GM19238 (cell line): Measurements from ENCODE around the gene PLD1.
"Not testable (repeated sequence)": the region's sequence is repeated elsewhere in the genome, so short reads cannot be mapped to it uniquely, and the experiment has no call there.

Experiments used
- DNase-seq: peaks from one replicate; pipeline ENCODE4 v3.0.0; 2011; ENCODE audit warnings: low spot score; ENCODE audit not compliant: insufficient read length

The PLD1 gene

DNA sequence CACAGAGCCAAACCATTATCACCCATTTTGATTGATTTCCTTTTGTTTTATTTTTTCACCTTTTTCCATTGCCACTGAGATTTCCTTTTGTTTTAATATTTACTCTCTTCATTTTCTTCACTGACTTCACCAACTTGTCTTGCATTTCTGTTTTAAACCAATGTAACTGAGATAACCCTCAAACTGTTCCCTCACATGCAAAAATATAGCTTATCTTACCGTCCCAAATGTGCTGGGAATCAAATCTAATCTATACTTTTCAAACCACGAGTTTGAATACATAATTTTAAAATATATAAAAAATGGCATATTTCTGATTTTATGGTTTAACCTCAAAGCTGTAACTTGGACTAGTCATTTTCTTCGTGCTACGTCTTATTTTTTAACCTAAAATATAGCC lies 143.8 kb downstream of the PLD1 start:
- no peak for DNase-seq

DNA sequence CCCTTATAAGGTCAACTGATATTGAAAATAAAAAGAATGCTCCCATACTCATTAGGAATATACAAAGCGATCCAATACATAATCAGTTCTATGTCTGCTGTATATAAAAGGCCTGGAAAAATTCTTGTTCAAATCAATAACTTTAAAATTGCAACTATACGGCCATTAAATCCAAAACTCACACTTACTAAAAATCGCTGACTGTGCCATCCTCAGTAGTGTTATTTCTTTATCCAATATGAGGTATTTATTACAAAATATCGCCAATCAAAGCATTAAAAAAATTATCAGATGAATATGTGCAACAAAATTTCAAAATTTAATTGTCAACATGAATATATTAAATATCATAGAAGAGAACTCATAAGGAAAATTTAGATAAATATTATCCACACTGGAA lies 146.5 kb downstream of the PLD1 start:
- DNase-seq, result no peak

DNA sequence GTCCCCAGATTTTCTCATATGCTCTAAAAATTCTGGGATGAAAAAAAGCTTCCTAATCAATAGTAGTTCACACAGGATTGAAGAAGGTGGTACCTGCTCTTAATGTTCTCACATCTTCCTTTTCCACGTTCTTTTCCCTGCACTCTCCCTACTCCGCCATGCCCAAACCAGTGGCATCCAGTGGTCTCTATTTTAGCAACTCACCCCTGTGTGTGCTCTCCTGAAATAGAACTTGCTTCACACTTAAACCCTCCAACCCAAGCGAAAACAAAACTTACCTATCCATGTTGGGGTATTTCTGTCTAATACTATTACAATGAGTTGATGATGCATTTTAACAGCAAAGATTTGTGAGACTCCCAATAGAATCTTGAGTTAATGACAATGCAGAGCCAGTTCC lies 148.8 kb downstream of the PLD1 start:
- no peak for DNase-seq

DNA sequence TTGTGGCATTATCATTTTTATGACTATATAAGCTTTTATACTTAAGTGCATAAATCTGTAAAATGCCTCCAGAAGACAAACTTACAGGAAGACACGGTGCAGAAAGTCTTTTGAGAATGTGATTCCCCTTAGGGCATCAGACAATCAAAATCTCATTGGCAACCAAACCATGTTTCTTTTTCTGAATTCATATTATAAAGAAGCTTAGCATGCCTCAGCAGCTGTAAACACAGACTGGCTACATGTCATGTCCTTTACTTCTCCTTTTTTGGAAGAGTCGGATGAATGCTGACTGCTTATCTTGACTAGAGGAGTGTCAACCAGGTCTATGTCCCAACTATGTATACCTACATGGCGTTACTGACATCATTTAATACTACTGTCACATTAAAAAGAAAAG lies 150.1 kb downstream of the PLD1 start:
- no peak for DNase-seq

DNA sequence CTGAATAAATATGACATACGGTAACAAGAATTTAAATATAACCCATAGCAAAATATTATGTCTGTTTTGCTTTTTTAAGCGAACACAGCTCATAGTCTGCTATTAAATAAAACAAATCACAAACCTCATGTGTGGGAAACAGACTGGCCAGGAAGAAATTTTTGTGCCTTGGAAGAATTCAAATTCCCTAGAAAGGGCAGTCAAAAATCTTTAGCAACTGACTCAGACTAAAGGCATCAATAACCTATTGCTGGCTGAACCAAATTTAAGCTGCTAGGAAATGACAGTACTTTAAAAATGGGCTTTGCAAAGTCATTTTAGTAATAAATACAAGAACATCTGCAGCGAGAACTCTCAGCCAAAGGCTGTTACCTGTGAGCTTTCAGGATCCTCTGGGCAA lies 151.4 kb downstream of the PLD1 start:
- DNase-seq, result no peak

DNA sequence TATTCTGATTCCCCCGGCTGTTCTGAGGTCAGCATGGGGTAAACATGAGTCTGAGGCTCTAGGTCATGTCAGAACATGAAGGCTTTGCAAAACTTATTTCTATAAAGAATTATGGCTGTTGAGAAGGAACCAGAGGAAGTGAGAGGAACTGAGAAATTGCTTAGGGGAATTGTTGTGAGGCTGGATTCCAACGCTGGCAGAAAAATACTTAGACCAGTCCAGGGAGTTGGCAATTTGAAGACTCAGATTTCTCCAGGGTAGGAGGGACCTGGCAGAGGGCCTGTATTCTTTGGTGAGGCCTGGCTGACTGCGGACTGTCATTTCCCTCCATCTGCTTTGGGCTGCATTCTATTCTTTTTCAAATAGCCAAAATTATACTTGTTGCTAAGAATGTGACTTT lies 155.5 kb downstream of the PLD1 start:
- DNase-seq, result no peak

DNA sequence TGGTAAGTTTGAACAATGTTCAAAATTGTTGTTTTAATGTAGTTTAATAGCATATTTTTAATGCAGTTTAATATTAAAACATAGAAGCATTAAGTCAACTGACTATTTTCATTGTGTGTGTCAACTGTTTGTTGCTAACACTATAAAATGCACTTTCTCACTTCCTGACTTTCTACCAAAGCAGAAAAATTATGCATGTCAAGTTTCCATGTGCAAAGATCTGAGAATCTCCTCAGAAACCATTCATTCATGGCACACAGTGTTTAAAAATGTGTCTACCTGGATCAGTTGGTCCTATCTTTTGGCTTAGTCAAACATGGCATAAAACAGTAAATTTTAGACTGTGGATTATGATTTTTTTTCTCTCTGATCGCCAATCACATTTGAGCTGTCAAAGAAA lies 156.0 kb downstream of the PLD1 start:
- DNase-seq, result no peak

DNA sequence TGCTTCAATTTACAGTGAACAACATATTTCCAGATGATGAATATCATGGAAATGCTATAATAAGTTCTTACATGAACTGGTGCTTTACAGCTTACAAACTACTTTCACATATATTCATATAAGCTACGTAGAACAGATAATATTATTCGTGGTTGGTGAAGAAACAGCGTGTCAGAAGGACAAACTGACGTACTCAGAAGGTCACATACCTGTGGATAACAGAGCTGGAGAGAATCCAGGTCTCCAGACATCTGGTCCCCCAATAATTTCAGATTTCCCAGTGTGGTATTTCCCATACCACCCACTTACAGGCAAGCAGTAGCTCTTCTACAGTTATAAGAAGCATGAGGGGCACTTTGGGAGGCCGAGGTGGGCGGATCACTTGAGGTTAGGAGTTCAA lies 156.6 kb downstream of the PLD1 start:
- DNase-seq, result no peak

DNA sequence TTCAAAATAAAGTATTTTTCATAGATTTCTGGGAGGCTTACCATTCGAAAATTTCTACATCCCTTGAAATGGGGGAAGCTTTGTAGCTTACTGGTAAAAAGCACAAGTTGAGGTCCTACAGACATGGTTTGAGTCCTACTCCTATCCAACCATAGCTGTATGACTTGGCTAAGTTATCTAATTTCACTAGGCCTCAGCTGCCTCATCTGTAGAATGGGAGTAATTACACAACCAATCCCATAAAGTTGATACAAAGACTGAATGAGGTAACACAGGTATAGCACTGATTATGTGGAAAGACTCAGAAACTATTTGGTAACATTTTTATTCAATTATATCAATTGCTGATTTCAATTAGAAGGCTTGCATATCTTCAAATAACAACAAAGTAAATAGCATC lies 157.4 kb downstream of the PLD1 start:
- no peak for DNase-seq

DNA sequence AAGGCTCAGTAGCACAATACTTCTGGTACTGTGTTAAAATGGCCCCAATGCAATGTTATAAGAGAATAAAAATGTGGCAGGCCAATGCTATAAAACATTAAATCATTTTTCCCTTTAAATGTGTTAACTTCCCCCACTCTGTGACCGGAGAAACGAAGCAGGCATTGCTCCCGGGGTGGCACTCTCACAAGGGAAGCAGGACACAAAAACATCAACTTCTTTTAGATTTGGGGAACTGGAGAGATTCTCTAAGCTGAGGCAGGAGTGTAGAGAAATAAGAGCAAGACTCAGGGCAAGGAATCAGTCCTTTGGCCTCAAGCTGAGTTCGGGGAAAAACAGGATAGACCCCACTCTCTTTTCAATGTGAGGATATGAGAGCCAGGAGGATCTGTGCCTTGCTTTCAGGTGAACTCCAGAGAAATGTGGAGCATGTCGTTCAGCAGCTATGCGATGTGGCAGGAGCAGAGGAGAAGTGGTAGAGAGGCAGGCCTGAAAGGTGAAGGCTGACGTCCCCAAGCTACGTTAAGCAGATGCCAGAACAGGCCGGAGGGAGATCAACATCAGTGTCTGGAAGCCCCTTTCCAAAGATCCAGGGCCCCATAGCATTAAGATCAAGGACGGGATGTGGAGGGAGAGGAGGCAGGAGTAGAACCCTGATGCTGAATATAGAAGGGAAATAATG lies 160.2 kb downstream of the PLD1 start:
- no peak for DNase-seq

DNA sequence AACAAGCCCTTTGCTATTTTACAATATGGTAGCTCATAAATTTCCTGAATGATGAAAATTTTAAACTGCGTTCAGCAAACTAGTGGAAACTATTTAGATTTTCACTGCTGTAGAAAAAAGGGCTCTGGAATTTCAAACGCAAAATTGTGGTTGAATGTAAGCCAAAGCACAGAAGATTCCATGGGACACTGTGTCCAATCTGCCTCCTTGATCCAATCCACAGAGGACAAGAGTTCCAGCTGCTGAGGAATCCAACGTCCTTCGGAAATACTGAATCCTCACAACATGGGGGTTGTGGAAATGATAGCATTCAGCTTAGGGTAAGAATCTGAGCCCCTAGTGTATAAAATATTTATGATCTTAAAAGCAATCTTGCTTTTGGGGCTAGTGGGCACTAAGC lies 161.0 kb downstream of the PLD1 start:
- no peak for DNase-seq

DNA sequence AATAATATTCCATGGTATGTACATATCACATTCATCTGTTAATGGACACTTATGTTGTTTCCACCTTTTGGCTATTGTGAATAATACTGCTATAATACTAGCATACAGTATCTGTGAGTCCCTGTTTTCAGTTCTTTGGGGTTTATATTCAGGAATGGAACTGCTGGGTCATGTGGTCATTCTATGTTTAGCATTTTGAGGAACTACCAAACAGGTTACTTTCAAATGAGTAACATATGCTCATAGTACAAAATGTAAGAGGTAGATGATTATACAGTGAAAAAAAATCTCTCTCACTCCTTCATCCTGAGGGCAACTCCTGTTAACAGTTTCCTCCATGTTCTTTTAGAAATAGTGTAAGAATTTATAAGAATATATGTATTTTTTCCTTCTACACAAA lies 162.2 kb downstream of the PLD1 start:
- DNase-seq, result no peak

DNA sequence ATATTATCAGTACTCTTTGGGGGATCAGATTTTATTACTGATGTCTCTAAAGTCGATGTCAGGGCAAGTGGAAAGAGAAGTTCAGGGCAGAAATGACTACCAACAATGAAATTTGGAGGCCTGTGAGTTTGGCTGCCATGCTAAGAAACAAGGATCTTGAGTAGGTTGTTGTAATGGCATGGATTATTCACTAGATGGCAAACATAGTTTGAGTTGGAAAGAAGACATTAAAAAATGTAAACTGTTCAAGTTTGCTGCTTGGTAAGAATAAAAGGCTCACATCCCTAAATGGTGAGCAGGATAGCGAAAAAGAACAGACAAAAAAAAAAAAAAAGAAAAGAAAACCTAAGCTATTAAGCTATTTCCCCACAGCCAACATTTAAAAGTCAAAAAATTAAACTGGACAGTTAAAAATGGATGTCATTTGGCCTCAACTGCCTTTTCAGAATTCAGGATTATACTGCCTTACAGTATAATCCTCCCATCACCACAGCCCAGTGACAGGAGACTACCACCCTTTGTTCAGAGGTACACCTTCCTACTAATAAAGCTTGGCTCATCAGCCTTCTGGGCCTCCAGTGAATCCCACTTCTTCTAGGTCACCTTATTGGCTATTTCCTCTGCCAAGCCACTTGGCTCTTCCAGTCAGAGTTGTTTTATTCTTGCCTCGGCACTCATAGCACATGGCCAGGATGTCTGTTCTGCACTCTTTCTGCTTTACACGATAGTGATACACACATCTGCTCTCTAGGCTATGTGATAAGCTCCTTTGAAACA lies 163.7 kb downstream of the PLD1 start:
- no peak for DNase-seq

DNA sequence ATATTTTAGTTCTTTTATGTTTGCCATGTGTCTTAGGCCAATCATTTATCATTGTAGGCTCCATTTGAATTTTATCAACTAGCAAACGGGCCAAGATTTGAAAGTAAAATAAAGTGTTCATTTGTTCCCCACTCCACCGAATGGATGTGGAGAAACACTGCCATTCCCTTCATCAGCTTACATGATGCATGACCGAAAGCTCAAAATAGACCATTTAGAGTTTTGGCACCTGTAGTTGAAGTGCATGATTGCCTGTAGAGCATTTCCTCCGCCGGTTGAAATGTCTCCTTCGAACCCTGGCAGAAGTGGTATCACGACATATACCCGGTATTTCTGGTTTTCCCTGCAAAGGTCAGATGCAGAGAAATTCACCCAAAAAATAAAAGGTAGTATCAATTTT lies 165.6 kb downstream of the PLD1 start:
- no peak for DNase-seq

DNA sequence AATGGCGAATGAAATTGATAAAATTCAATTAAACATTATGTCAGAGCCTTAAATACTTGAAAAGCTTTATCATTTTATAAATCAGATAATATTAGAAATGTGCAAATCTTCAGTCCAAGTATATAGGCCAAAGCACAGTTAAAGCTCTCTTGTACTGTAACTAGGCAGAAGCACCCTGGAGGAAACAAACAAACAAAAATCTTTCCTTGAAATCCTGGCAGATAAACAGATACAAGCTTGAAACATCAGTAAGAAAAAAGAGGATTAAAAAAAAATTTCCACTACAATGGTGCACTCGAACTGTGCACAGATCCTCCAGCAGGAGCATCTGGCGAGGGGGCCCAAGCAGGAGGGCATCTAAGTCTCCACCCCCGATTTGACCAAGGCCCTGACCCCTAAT lies 166.6 kb downstream of the PLD1 start:
- no peak for DNase-seq

DNA sequence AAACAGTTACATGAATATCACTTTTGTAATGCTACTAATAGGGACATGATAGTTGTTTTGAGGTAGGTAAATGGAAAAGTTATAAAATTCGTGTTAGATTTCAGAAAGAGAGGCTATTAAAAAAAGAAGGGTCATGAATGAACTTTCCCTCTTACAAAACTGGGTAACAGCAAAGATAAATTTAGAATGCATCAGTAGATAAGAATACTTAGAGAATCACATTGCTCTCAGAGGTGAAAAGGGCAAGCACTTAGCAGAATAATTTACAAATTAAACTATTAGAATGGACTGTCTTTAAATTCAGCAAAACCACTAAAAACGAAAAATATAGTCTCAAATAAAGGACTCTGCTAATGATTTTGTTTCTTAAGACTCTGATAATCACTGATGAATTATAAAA lies 167.2 kb downstream of the PLD1 start:
- DNase-seq, result no peak

DNA sequence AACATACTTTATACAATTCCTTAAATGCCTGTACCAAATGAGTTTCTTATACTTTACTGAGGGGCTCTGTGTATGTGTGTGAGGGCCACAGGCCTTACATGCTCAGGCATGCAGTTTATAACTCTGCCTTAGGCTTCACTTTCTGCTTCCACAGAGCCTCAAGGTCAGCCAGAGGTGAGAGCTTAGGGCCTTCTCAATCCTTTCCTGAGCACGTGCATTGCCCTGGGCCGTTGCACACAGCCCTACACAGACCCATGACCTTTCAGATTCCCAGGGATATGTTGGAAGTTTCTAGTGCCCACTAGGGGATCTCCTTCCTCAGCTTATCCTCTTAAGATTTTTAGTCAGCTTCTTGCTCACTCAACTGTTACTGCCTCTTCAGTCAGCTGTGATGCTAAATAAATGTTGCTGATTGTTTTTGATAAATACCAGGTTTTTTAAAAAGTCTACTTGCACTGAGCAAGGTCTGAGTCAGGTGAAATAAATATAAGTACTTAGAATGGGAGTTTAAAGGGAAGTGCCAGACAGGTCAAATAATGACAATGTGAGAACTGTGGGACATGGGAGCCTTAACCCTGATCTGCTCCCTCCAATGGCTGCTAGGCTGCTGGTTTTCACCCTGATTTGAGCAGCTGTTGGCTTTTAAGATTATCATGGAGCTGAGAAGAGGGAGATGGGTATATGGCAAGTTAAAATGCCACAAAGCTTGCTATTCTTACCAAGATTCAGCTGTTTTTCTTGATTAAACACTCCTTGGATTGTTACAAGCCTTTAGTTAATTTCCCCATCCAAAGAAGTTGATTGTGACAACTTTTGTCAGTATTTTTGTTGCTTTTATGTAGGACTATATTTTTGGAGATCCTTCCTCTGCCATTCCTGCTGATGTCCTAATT lies 169.5 kb downstream of the PLD1 start:
- DNase-seq, result no peak

DNA sequence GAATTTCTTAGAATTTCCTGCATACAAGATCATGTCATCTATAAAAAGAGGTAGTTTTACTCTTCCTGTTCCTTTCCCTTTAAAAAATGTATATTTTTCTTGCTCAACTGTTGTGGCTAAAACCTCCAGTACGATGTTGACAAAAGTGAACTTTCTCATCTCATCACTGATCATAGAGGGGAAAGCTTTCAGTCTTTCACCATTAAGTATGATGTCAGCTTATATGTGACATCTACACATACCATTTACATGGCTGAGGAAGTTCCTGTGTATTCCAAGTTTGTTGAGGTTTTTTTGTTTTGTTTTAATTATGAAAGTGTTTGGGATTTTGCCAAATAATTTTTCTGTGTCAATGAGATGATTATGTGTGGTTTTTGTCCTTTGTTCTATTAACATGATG lies 173.6 kb downstream of the PLD1 start:
- DNase-seq, result no peak

DNA sequence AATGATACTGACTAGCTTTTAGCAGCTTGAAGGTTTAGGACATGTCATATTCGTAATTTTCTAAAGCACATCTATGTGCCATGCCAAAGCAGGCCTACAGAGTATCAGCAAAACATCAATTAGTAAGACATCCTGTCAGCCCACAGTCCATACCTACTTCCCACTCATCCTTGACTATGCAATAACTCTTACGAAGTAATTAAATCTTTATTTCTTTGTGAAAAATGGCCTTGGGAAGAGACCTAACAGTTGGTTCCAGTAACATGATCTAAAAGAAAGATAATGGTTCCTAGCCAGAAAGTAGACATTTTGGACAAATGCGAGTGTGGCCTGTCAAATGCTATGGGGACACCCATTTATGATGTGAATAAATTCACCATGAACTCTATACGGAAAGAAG lies 177.5 kb downstream of the PLD1 start:
- no peak for DNase-seq

DNA sequence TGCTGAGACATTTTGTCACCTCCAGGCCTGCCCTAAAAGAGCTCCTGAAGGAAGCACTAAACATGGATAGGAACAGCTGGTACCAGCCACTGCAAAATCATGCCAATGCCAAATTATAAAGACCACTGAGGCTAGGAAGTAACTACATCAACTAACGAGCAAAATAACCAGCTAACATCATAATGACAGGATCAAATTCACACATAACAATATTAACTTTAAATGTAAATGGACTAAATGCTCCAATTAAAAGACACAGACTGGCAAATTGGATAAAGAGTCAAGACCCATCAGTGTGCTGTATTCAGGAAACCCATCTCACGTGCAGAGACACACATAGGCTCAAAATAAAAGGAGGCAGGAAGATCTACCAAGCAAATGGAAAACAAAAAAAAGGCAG lies 183.5 kb downstream of the PLD1 start:
- not testable (repeated sequence) for DNase-seq

DNA sequence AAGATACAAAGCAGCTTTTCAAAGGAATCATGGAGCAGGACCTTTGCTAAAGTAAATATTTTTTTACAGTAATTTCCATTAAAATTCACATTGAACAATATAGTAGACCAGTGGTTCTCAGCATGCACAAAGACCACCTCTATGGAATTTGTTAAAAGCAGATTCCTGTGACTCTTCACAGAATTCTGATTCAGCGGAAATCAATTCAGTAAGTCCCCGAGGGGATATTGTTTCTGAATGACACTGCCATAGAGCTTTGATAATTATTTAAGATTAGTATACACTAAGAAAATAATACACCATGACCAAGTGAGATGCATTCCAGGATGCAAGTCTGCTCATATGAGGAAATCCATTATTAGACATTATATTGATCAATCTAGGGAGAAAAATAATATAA lies 188.2 kb downstream of the PLD1 start:
- DNase-seq, result no peak

DNA sequence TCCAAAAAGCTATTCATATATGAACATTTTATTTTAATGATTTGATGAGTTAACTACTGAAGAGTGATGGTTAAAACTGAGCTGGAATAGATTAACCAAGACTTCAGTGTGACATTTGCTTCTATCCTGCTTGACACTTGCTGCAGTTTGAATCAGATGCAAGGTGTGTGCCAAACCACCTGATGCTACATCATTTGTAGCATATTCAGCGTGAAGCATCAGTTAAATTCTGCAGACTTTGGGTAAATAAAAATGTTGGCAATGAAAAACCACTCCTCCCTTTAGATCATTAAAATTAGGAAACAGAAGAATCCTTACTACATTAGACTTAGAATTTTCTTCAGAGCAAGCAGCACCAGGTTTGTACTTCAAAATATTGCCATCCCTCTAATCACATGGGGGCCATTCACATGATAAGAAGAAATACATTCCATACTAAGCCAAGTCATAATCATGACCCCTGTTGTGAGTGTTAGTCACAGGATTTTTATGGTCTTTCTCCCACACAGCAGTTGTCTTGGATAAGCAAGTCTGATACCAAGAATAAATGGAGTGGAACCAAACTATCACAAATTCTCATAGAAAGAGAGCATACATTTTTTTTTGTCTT lies 189.4 kb downstream of the PLD1 start:
- DNase-seq, result no peak
